ENCODE results near the gene INO80.
A peak's percentile ranks its signal among the peaks of the same experiment; 100 is the strongest.

INO80 gene

GRCh38 chr15:40941528-40942336 lies 174.3 kb downstream of the INO80 start:
- Histone ChIP-seq H2AFZ (ENCODE audit: low read length) (peak overlapping the region; percentile 97), H3F3A (ENCODE audit: low read depth) (peaks cover 10% of the 10 kb centered on the region; the same call in 1 of the 2 replicates), H3K4me3 (ENCODE audit: low read length, poor library complexity, severe bottlenecking) (peak overlapping the region; percentile 74), H3K9me3 (ENCODE audit: insufficient read depth, low read depth, low read length) (no peaks in the 10 kb centered on the region), H3K4me2 (ENCODE audit: low read depth, low read length, poor library complexity, severe bottlenecking) (peak overlapping the region; percentile 92), H3K4me1 (ENCODE audit: insufficient read depth, low read length, poor library complexity, severe bottlenecking) (peaks cover 22% of the 10 kb centered on the region), H3K36me3 (ENCODE audit: insufficient read depth, low read length) (no peaks in the 10 kb centered on the region), H3K9ac (ENCODE audit: low read depth, low read length, poor library complexity, severe bottlenecking) (peak overlapping the region; percentile 72), H3K79me2 (ENCODE audit: insufficient read depth, low read length) (no peaks in the 10 kb centered on the region), H3K9me2 (replicated peaks; ENCODE audit: low read depth, low read length) (no peaks in the 10 kb centered on the region), H4K20me1 (ENCODE audit: insufficient read depth, low read length, poor library complexity, severe bottlenecking) (no peaks in the 10 kb centered on the region), H3K27me3 (ENCODE audit: insufficient read depth, low read length, poor library complexity, severe bottlenecking) (no peaks in the 10 kb centered on the region)
- no peak for TF ChIP-seq EZH2phosphoT487 (IDR thresholded peaks at IDR 0.05; ENCODE audit: borderline replicate concordance)

GRCh38 chr15:40941068-40941527 lies 175.0 kb downstream of the INO80 start:
- Histone ChIP-seq H3K36me3 (ENCODE audit: insufficient read depth, low read length) (no peaks in the 10 kb centered on the region), H3F3A (ENCODE audit: low read depth) (peaks cover 10% of the 10 kb centered on the region; the same call in 1 of the 2 replicates), H3K4me1 (ENCODE audit: insufficient read depth, low read length, poor library complexity, severe bottlenecking) (peaks cover 22% of the 10 kb centered on the region), H3K27me3 (ENCODE audit: insufficient read depth, low read length, poor library complexity, severe bottlenecking) (no peaks in the 10 kb centered on the region), H3K79me2 (ENCODE audit: insufficient read depth, low read length) (no peaks in the 10 kb centered on the region), H3K4me2 (ENCODE audit: low read depth, low read length, poor library complexity, severe bottlenecking) (peak overlapping the region; percentile 26), H3K9me3 (ENCODE audit: insufficient read depth, low read depth, low read length) (no peaks in the 10 kb centered on the region), H3K4me3 (ENCODE audit: low read length, poor library complexity, severe bottlenecking) (no peak overlapping the region), H4K20me1 (ENCODE audit: insufficient read depth, low read length, poor library complexity, severe bottlenecking) (no peaks in the 10 kb centered on the region), H3K9me2 (replicated peaks; ENCODE audit: low read depth, low read length) (no peaks in the 10 kb centered on the region), H2AFZ (ENCODE audit: low read length) (peak overlapping the region; percentile 53; the same call in 1 of the 2 replicates), H3K9ac (ENCODE audit: low read depth, low read length, poor library complexity, severe bottlenecking) (no peak overlapping the region)
- TF ChIP-seq CTCF (conservative IDR thresholded peaks at IDR 0.05; ENCODE audit: low read length) (no peak), EZH2phosphoT487 (IDR thresholded peaks at IDR 0.05; ENCODE audit: borderline replicate concordance) (no peak)

GRCh38 chr15:40940296-40940801 lies 175.7 kb downstream of the INO80 start:
- H4K20me1 ChIP-seq (ENCODE audit: insufficient read depth, low read length, poor library complexity, severe bottlenecking): no peaks in the 10 kb centered on the region
- H3K27me3 ChIP-seq (ENCODE audit: insufficient read depth, low read length, poor library complexity, severe bottlenecking): no peaks in the 10 kb centered on the region
- TF ChIP-seq CTCF (conservative IDR thresholded peaks at IDR 0.05; ENCODE audit: low read length) (no peak), EZH2phosphoT487 (IDR thresholded peaks at IDR 0.05; ENCODE audit: borderline replicate concordance) (no peak)
- H3K36me3 ChIP-seq (ENCODE audit: insufficient read depth, low read length): no peaks in the 10 kb centered on the region
- peaks cover 10% of the 10 kb centered on the region; the same call in 1 of the 2 replicates for H3F3A ChIP-seq (ENCODE audit: low read depth)
- no peaks in the 10 kb centered on the region for H3K9me3 ChIP-seq (ENCODE audit: insufficient read depth, low read depth, low read length)
- H3K9ac ChIP-seq (ENCODE audit: low read depth, low read length, poor library complexity, severe bottlenecking): no peak overlapping the region
- H3K9me2 ChIP-seq (replicated peaks; ENCODE audit: low read depth, low read length): no peaks in the 10 kb centered on the region
- H3K4me2 ChIP-seq (ENCODE audit: low read depth, low read length, poor library complexity, severe bottlenecking): peak overlapping the region; percentile 26
- peaks cover 22% of the 10 kb centered on the region for H3K4me1 ChIP-seq (ENCODE audit: insufficient read depth, low read length, poor library complexity, severe bottlenecking)
- H3K79me2 ChIP-seq (ENCODE audit: insufficient read depth, low read length): no peaks in the 10 kb centered on the region
- peak overlapping the region; percentile 41; the same call in 1 of the 2 replicates for H2AFZ ChIP-seq (ENCODE audit: low read length)
- H3K4me3 ChIP-seq (ENCODE audit: low read length, poor library complexity, severe bottlenecking): no peak overlapping the region

All from Loucy (cell line).